ENCODE results near the gene SGSM1.

DNA sequence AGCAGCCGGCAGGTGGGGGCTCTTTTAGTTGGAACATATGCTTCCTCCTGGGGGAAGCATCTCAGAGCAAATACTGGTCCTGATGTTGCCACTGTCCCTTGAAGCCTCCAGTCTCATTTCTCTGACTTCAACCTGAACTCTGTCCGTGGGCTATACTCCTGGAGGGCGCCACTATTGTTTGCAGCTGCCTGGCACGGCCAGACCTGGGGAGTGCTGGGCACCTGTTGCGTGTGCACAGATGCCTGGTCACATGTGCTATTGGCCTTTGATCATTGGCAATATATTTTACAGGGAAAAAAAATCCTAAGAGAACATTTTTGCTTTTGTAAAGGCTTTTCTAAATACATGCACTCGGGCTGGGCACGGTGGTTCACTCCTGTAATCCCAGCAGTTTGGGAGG, 122.3 kb downstream of the SGSM1 start:
- TF ChIP-seq, protein P1, sequence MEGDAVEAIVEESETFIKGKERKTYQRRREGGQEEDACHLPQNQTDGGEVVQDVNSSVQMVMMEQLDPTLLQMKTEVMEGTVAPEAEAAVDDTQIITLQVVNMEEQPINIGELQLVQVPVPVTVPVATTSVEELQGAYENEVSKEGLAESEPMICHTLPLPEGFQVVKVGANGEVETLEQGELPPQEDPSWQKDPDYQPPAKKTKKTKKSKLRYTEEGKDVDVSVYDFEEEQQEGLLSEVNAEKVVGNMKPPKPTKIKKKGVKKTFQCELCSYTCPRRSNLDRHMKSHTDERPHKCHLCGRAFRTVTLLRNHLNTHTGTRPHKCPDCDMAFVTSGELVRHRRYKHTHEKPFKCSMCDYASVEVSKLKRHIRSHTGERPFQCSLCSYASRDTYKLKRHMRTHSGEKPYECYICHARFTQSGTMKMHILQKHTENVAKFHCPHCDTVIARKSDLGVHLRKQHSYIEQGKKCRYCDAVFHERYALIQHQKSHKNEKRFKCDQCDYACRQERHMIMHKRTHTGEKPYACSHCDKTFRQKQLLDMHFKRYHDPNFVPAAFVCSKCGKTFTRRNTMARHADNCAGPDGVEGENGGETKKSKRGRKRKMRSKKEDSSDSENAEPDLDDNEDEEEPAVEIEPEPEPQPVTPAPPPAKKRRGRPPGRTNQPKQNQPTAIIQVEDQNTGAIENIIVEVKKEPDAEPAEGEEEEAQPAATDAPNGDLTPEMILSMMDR (IDR thresholded peaks at IDR 0.05), result no peak
- TF ChIP-seq POLR2A (IDR thresholded peaks at IDR 0.05), result no peak
